Ascending aorta (tissue), 2 donors: ENCODE data around the gene TOX3. TPM values are rescaled to one million over a fixed set of nuclear protein-coding genes. Genes with fewer than 3 reads are reported as not detected.

Experiments
- DNase-seq, 2 donors: peaks; one replicate each; pipeline ENCODE4 v3.0.0-alpha.2; 2019; ENCODE audit warnings: low spot score in 2 of 2
- H3K27ac ChIP-seq, 2 donors: fragments of 200-600 bp; sonication (generic); one replicate each; pipeline ENCODE4 v1.5.1; 2016 to 2017; ENCODE audit warnings: mild to moderate bottlenecking in 1 of 2
- H3K27me3 ChIP-seq: fragments of 200-600 bp; sonication (generic); one replicate; pipeline ENCODE4 v1.5.1; 2017
- H3K36me3 ChIP-seq, 2 donors: fragments of 200-600 bp; sonication (generic); one replicate each; pipeline ENCODE4 v1.5.1; 2016
- H3K4me1 ChIP-seq, 2 donors: fragments of 200-600 bp; sonication (generic); one replicate each; pipeline ENCODE4 v1.5.1; 2016 to 2017; ENCODE audit warnings: mild to moderate bottlenecking in 1 of 2
- H3K4me3 ChIP-seq, 2 donors: fragments of 200-600 bp; sonication (generic); one replicate each; pipeline ENCODE4 v1.5.1; 2016 to 2017; ENCODE audit warnings: mild to moderate bottlenecking in 1 of 2
- H3K9me3 ChIP-seq, 2 donors: fragments of 200-600 bp; sonication (generic); one replicate each; pipeline ENCODE4 v1.5.1; 2016
- CTCF ChIP-seq, 3 experiments: fragments of 200-600 bp in 2 of 3; fragments of 450-650 bp in 1 of 3; sonication (generic) in 2 of 3; IDR thresholded peaks; one replicate each; pipeline ENCODE4 v1.5.1; 2016 to 2019; ENCODE audit warnings: antibody characterized with exemption in 3 of 3, mild to moderate bottlenecking in 1 of 3, moderate library complexity in 1 of 3
- intact Hi-C: fragments of 100-400 bp; cut with DNase I; formaldehyde crosslinking; loops from one replicate; pipeline ENCODE4 v1.15.1; 2023
- total RNA-seq: library from RNA; depleted of rRNA; stranded (reverse); fragments of >200 nt; gene quantifications from one replicate; pipeline ENCODE4 v1.1.0, GENCODE V29; 2016

TOX3 gene
- total RNA-seq, 1 donor from 2014 or later: not detected

GRCh38 chr16:52568983-52569690 lies 22.2 kb upstream of the TOX3 start:
- intact Hi-C loops: no loop called here
- H3K9me3 ChIP-seq: no peaks in the 10 kb centered on the region
- no peak for DNase-seq
- no peaks in the 10 kb centered on the region for H3K36me3 ChIP-seq
- H3K27ac ChIP-seq: no peak overlapping the region
- no peak for TF ChIP-seq CTCF (IDR thresholded peaks at IDR 0.05)
- no peak overlapping the region for H3K4me3 ChIP-seq
- H3K4me1 ChIP-seq: no peaks in the 10 kb centered on the region
- no peaks in the 10 kb centered on the region for H3K27me3 ChIP-seq

GRCh38 chr16:52568495-52568894 lies 21.6 kb upstream of the TOX3 start:
- Histone ChIP-seq H3K4me1 (no peaks in the 10 kb centered on the region), H3K9me3 (no peaks in the 10 kb centered on the region), H3K27me3 (no peaks in the 10 kb centered on the region), H3K27ac (no peak overlapping the region), H3K4me3 (no peak overlapping the region), H3K36me3 (no peaks in the 10 kb centered on the region)
- intact Hi-C loops: no loop called here
- no peak for TF ChIP-seq CTCF (IDR thresholded peaks at IDR 0.05)
- no peak for DNase-seq

- H3K27ac ChIP-seq: no peak overlapping the region
- no peaks in the 10 kb centered on the region for H3K36me3 ChIP-seq
- no peaks in the 10 kb centered on the region for H3K9me3 ChIP-seq
- H3K27me3 ChIP-seq: no peaks in the 10 kb centered on the region
- H3K4me3 ChIP-seq: no peak overlapping the region
- no peak for DNase-seq
- no peak for TF ChIP-seq CTCF (IDR thresholded peaks at IDR 0.05)
- intact Hi-C loops: no loop called here
- H3K4me1 ChIP-seq: no peaks in the 10 kb centered on the region
These were observed 20.2 kb upstream of the TOX3 start for GRCh38 chr16:52567193-52567592.

- no peak for TF ChIP-seq CTCF (IDR thresholded peaks at IDR 0.05)
- Histone ChIP-seq H3K4me1 (no peaks in the 10 kb centered on the region), H3K4me3 (no peak overlapping the region), H3K27me3 (no peaks in the 10 kb centered on the region), H3K9me3 (no peaks in the 10 kb centered on the region), H3K27ac (no peak overlapping the region), H3K36me3 (no peaks in the 10 kb centered on the region)
- intact Hi-C loops: no loop called here
- DNase-seq: no peak
These were observed 17.0 kb upstream of the TOX3 start for GRCh38 chr16:52563767-52564611.

GRCh38 chr16:52562770-52563169 lies 15.8 kb upstream of the TOX3 start:
- H3K9me3 ChIP-seq: no peaks in the 10 kb centered on the region
- no peak for DNase-seq
- no peak overlapping the region for H3K4me3 ChIP-seq
- no peaks in the 10 kb centered on the region for H3K4me1 ChIP-seq
- H3K27ac ChIP-seq: no peak overlapping the region
- intact Hi-C loops: no loop called here
- no peaks in the 10 kb centered on the region for H3K36me3 ChIP-seq
- TF ChIP-seq CTCF (IDR thresholded peaks at IDR 0.05): no peak
- no peaks in the 10 kb centered on the region for H3K27me3 ChIP-seq
